ENCODE measurements around the gene SAG.

GRCh38 chr2:233281992-233282603, 25.5 kb upstream of the SAG start:
- TF ChIP-seq SP1 (IDR thresholded peaks at IDR 0.05) (no peak), TARDBP (IDR thresholded peaks at IDR 0.05) (no peak), FOXA1 (IDR thresholded peaks at IDR 0.05) (no peak), ELF4 (IDR thresholded peaks at IDR 0.05) (no peak), FOXM1 (IDR thresholded peaks at IDR 0.05; ENCODE audit: borderline replicate concordance) (no peak), FOXK2 (IDR thresholded peaks at IDR 0.05) (no peak), PKNOX1 (IDR thresholded peaks at IDR 0.05) (no peak), LEF1 (IDR thresholded peaks at IDR 0.05; ENCODE audit: borderline replicate concordance) (no peak)
